ENCODE data around the gene TFIP11.

Gene TFIP11

GRCh38 chr22:26502688-26503561 lies 9.3 kb downstream of the TFIP11 start:
- DNase-seq = peak; percentile 67

- no peak for DNase-seq
Observed at GRCh38 chr22:26501996-26502395, 10.3 kb downstream of the TFIP11 start.

- no peak for DNase-seq
Observed at GRCh38 chr22:26499188-26499703, 13.0 kb downstream of the TFIP11 start.

GRCh38 chr22:26496456-26496855 lies 15.8 kb downstream of the TFIP11 start:
- DNase-seq = no peak

GRCh38 chr22:26494506-26494905 lies 17.8 kb downstream of the TFIP11 start:
- DNase-seq = no peak

- DNase-seq = no peak
Observed at GRCh38 chr22:26492220-26492619, 20.1 kb downstream of the TFIP11 start.

GRCh38 chr22:26489447-26490036 lies 22.7 kb downstream of the TFIP11 start:
- DNase-seq = no peak

GRCh38 chr22:26487996-26488395 lies 24.3 kb downstream of the TFIP11 start:
- DNase-seq = no peak

GRCh38 chr22:26486394-26486793 lies 25.9 kb downstream of the TFIP11 start:
- no peak for DNase-seq

GRCh38 chr22:26485806-26486390 lies 26.4 kb downstream of the TFIP11 start:
- no peak for DNase-seq

GRCh38 chr22:26485013-26485412 lies 27.3 kb downstream of the TFIP11 start:
- DNase-seq = no peak

- no peak for DNase-seq
Observed at GRCh38 chr22:26484360-26484706, 27.9 kb downstream of the TFIP11 start.

- peak; percentile 97 for DNase-seq
Observed at GRCh38 chr22:26483439-26484359, 28.6 kb downstream of the TFIP11 start, which contains the start of the genes HPS4 and SRRD. Gene HPS4, minus strand, starts transcription at chr22:26483783. Its CDS starts 2,021 bp downstream, at chr22:26481762. Gene SRRD, plus strand, starts transcription at chr22:26483877. Its CDS starts 14 bp downstream, at chr22:26483891.

- no peak for DNase-seq
Observed at GRCh38 chr22:26483043-26483438, 29.2 kb downstream of the TFIP11 start.

GRCh38 chr22:26482161-26482560 lies 30.1 kb downstream of the TFIP11 start:
- no peak for DNase-seq

- no peak for DNase-seq
Observed at GRCh38 chr22:26481694-26482093, 30.6 kb downstream of the TFIP11 start.

GRCh38 chr22:26481112-26481693 lies 31.1 kb downstream of the TFIP11 start:
- DNase-seq = no peak

GRCh38 chr22:26480611-26480932 lies 31.7 kb downstream of the TFIP11 start:
- no peak for DNase-seq

- DNase-seq = no peak
Observed at GRCh38 chr22:26479792-26480610, 32.3 kb downstream of the TFIP11 start.

GRCh38 chr22:26479043-26479791 lies 33.1 kb downstream of the TFIP11 start:
- DNase-seq = no peak

- DNase-seq = no peak
Observed at GRCh38 chr22:26477341-26477731, 34.9 kb downstream of the TFIP11 start.

Measured in eye (tissue), 1 donor.